Type B pancreatic cell (in vitro differentiated cells): ENCODE measurements around the gene TSHZ1. TPM values are rescaled to one million over a fixed set of nuclear protein-coding genes. Genes with fewer than 3 reads are reported as not detected.

Source experiments
- DNase-seq: peaks from one replicate; pipeline ENCODE4 v3.0.0; 2021; ENCODE audit warnings: mixed read lengths; ENCODE audit not compliant: unreplicated experiment; ENCODE audit errors: extremely low spot score
- H3K27ac Mint-ChIP-seq: 2 replicates; pipeline ENCODE4 v1.8.0; 2021; ENCODE audit warnings: mild to moderate bottlenecking, mixed read lengths
- H3K27me3 Mint-ChIP-seq: 2 replicates; pipeline ENCODE4 v1.8.0; 2021; ENCODE audit warnings: mixed read lengths
- H3K36me3 Mint-ChIP-seq: 2 replicates; pipeline ENCODE4 v1.8.0; 2021; ENCODE audit warnings: mixed read lengths
- H3K4me1 Mint-ChIP-seq: one replicate; pipeline ENCODE4 v1.8.0; 2021; ENCODE audit warnings: mixed read lengths; ENCODE audit not compliant: unreplicated experiment
- H3K4me3 Mint-ChIP-seq: 2 replicates; pipeline ENCODE4 v1.8.0; 2021; ENCODE audit warnings: mild to moderate bottlenecking, mixed read lengths
- H3K9me3 Mint-ChIP-seq: 2 replicates; pipeline ENCODE4 v1.8.0; 2021; ENCODE audit warnings: mixed read lengths
- CTCF ChIP-seq: fragments of 200-600 bp; sonication (generic); conservative IDR thresholded peaks from 2 replicates; pipeline ENCODE4 v1.5.0; 2021; ENCODE audit warnings: antibody characterized with exemption, mild to moderate bottlenecking
- total RNA-seq: library from RNA; stranded (reverse); gene quantifications from 2 replicates; pipeline ENCODE4 v1.2.1, GENCODE V29; 2021; ENCODE audit warnings: low replicate concordance

The TSHZ1 gene
- total RNA-seq, 1 donor from 2014 or later = 79.9 TPM

GRCh38 chr18:75304678-75305557 lies 94.3 kb downstream of the TSHZ1 start:
- no peak overlapping the region for H3K4me3 Mint-ChIP-seq
- DNase-seq = no peak

GRCh38 chr18:75305984-75306383 lies 95.4 kb downstream of the TSHZ1 start:
- H3K36me3 Mint-ChIP-seq = peaks cover 6% of the 10 kb centered on the region
- H3K4me1 Mint-ChIP-seq = no peaks in the 10 kb centered on the region
- H3K9me3 Mint-ChIP-seq = peaks cover 14% of the 10 kb centered on the region
- no peak for TF ChIP-seq CTCF
- no peak overlapping the region for H3K27ac Mint-ChIP-seq
- DNase-seq = no peak
- peaks cover 6% of the 10 kb centered on the region for H3K27me3 Mint-ChIP-seq
- H3K4me3 Mint-ChIP-seq = no peak overlapping the region

More at GRCh38 chr18:75304678-75305557, 94.3 kb downstream of the TSHZ1 start:
- Mint-ChIP-seq H3K27me3 (peaks cover 6% of the 10 kb centered on the region), H3K9me3 (peaks cover 11% of the 10 kb centered on the region), H3K4me1 (no peaks in the 10 kb centered on the region), H3K27ac (no peak overlapping the region), H3K36me3 (peaks cover 6% of the 10 kb centered on the region)
- no peak for TF ChIP-seq CTCF

GRCh38 chr18:75307530-75307929 lies 96.9 kb downstream of the TSHZ1 start:
- peaks cover 6% of the 10 kb centered on the region for H3K36me3 Mint-ChIP-seq
- no peak for TF ChIP-seq CTCF

GRCh38 chr18:75309564-75309963 lies 99.0 kb downstream of the TSHZ1 start:
- peaks cover 22% of the 10 kb centered on the region for H3K9me3 Mint-ChIP-seq
- H3K4me3 Mint-ChIP-seq = no peak overlapping the region
- no peaks in the 10 kb centered on the region for H3K4me1 Mint-ChIP-seq
- H3K27me3 Mint-ChIP-seq = peaks cover 9% of the 10 kb centered on the region
- H3K36me3 Mint-ChIP-seq = peaks cover 6% of the 10 kb centered on the region
- TF ChIP-seq CTCF = no peak
- H3K27ac Mint-ChIP-seq = no peak overlapping the region
- DNase-seq = no peak

More at GRCh38 chr18:75307530-75307929, 96.9 kb downstream of the TSHZ1 start:
- no peak for DNase-seq
- Mint-ChIP-seq H3K4me1 (no peaks in the 10 kb centered on the region), H3K27me3 (peaks cover 9% of the 10 kb centered on the region), H3K4me3 (no peak overlapping the region), H3K9me3 (peaks cover 22% of the 10 kb centered on the region), H3K27ac (no peak overlapping the region)

DNA sequence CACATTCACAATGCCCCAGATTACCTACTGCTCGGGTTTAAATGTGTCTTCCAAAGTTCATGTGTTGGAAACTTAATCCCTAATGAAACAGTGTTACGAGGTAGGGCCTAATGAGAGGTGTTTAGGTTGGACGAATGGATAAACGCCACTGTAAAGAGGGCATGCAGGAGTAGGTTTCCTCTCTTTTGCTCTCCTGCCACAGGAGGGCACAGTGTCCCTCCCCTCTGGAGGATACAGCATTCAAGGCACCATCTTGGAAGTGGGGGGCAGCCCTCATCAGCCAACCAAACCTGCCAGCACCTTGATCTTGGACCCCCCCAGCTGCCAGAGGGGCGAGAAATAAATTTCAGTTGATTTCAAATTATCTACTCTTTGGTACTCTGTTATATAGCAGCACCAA lies 103.5 kb downstream of the TSHZ1 start:
- Mint-ChIP-seq H3K36me3 (no peaks in the 10 kb centered on the region), H3K27me3 (peaks cover 6% of the 10 kb centered on the region), H3K9me3 (peaks cover 19% of the 10 kb centered on the region), H3K4me3 (no peak overlapping the region), H3K4me1 (no peaks in the 10 kb centered on the region), H3K27ac (no peak overlapping the region)
- TF ChIP-seq CTCF = no peak
- no peak for DNase-seq
